Activated CD4-positive, alpha-beta T cell treated with anti-CD3 and anti-CD28 coated beads, Interleukin-10, Interleukin-2, amounts not matched to agents 100 ng/mL and 50 ng/mL, durations not matched to agents 16 hours and 8 hours (primary cell): ENCODE measurements around the gene POLD1.
"Not testable (repeated sequence)": the region's sequence is repeated elsewhere in the genome, so short reads cannot be mapped to it uniquely, and the experiment has no call there.

Experiments used
- DNase-seq: peaks from one replicate; pipeline ENCODE4 v3.0.0-alpha.2; 2020

The POLD1 gene

GRCh38 chr19:50383852-50384684 is at the start of gene POLD1:
TSS of gene POLD1 (plus strand) at chr19:50384347. CDS start at chr19:50398852, 14,505 bp downstream.
- DNase-seq, result peak; percentile 100

GRCh38 chr19:50334741-50335421 is 49.3 kb upstream of the POLD1 start:
- no peak for DNase-seq

- DNase-seq, result not testable (repeated sequence)
Observed at GRCh38 chr19:50337031-50337430, 47.1 kb upstream of the POLD1 start.

GRCh38 chr19:50340331-50340730 is 43.8 kb upstream of the POLD1 start:
- no peak for DNase-seq

- DNase-seq, result peak; percentile 66
Observed at GRCh38 chr19:50341091-50341564, 43.0 kb upstream of the POLD1 start.

GRCh38 chr19:50344661-50345318 is 39.4 kb upstream of the POLD1 start:
- DNase-seq, result peak; percentile 62

GRCh38 chr19:50347089-50347581 is 37.0 kb upstream of the POLD1 start:
- peak; percentile 83 for DNase-seq

GRCh38 chr19:50349277-50350057 is 34.7 kb upstream of the POLD1 start:
- DNase-seq, result no peak

GRCh38 chr19:50352242-50352641 is 31.9 kb upstream of the POLD1 start:
- DNase-seq, result no peak

- DNase-seq, result not testable (repeated sequence)
Observed at GRCh38 chr19:50353487-50353880, 30.7 kb upstream of the POLD1 start.

- no peak for DNase-seq
Observed at GRCh38 chr19:50356691-50357177, 27.4 kb upstream of the POLD1 start.

- DNase-seq, result peak; percentile 90
Observed at GRCh38 chr19:50357178-50358100, 26.7 kb upstream of the POLD1 start.

GRCh38 chr19:50358483-50359327 is 25.4 kb upstream of the POLD1 start:
- peak; percentile 85 for DNase-seq

- no peak for DNase-seq
Observed at GRCh38 chr19:50359328-50359818, 24.8 kb upstream of the POLD1 start.

GRCh38 chr19:50361290-50362029 is 22.7 kb upstream of the POLD1 start:
- peak; percentile 57 for DNase-seq

GRCh38 chr19:50362030-50362412 is 22.1 kb upstream of the POLD1 start:
- no peak for DNase-seq

- peak; percentile 88 for DNase-seq
Observed at GRCh38 chr19:50362656-50363424, 21.3 kb upstream of the POLD1 start.
